ENCODE measurements around the gene ZNF836. TPM values are rescaled to one million over a fixed set of nuclear protein-coding genes. Genes with fewer than 3 reads are reported as not detected.

ZNF836 gene
- 10 to 100 TPM in 3 of 4 donors, 1 to 10 TPM in 1; 6.1 to 31.5 (median 20.3) TPM for total RNA-seq

GRCh38 chr19:52171321-52172169, at the start of gene ZNF836:
Gene ZNF836 (minus strand): TSS chr19:52171621. CDS start chr19:52168072, 3,549 bp downstream.
- DNase-seq, result peak; percentile 92 to 95
- peak within 1 kb of the TSS; percentile 78 to 91 for H3K4me3 ChIP-seq
- H3K9me3 ChIP-seq, result no peaks in the 10 kb centered on the region
- peak within 1 kb of the TSS; percentile 87 to 89 for H3K27ac ChIP-seq
- intact Hi-C loops (cut with DNase I; ENCODE audit: low total_unique reads), result no loop called here
- no peaks in the 10 kb centered on the region for H3K27me3 ChIP-seq
- peak; percentile 22 to 34 for TF ChIP-seq POLR2A (IDR thresholded peaks at IDR 0.05)
- no peak for TF ChIP-seq CTCF (IDR thresholded peaks at IDR 0.05)
- H3K4me1 ChIP-seq, result no peaks in the 10 kb centered on the region
- H3K36me3 ChIP-seq, result no peaks in the 10 kb centered on the region

GRCh38 chr19:52221031-52221430, 49.6 kb upstream of the ZNF836 start:
- Histone ChIP-seq H3K36me3 (no peaks in the 10 kb centered on the region), H3K4me1 (no peaks in the 10 kb centered on the region), H3K27me3 (no peaks in the 10 kb centered on the region), H3K27ac (no peak overlapping the region), H3K9me3 (no peaks in the 10 kb centered on the region), H3K4me3 (no peak overlapping the region)
- DNase-seq, result no peak
- no peak for TF ChIP-seq POLR2A (IDR thresholded peaks at IDR 0.05)
- no peak for TF ChIP-seq CTCF (IDR thresholded peaks at IDR 0.05)
- intact Hi-C loops (cut with DNase I; ENCODE audit: low total_unique reads), result no loop called here

GRCh38 chr19:52219611-52220010, 48.2 kb upstream of the ZNF836 start:
- no peak overlapping the region for H3K4me3 ChIP-seq
- no peak overlapping the region for H3K27ac ChIP-seq
- no peak for TF ChIP-seq POLR2A (IDR thresholded peaks at IDR 0.05)
- no peak for TF ChIP-seq CTCF (IDR thresholded peaks at IDR 0.05)
- H3K9me3 ChIP-seq, result no peaks in the 10 kb centered on the region
- intact Hi-C loops (cut with DNase I; ENCODE audit: low total_unique reads), result no loop called here
- DNase-seq, result no peak
- H3K36me3 ChIP-seq, result no peaks in the 10 kb centered on the region
- H3K4me1 ChIP-seq, result no peaks in the 10 kb centered on the region
- no peaks in the 10 kb centered on the region for H3K27me3 ChIP-seq

- no peak for DNase-seq
- TF ChIP-seq CTCF (IDR thresholded peaks at IDR 0.05) (no peak), POLR2A (IDR thresholded peaks at IDR 0.05) (no peak)
- H3K9me3 ChIP-seq, result no peaks in the 10 kb centered on the region
- H3K27me3 ChIP-seq, result no peaks in the 10 kb centered on the region
- intact Hi-C loops (cut with DNase I; ENCODE audit: low total_unique reads), result no loop called here
- H3K36me3 ChIP-seq, result no peaks in the 10 kb centered on the region
- H3K4me1 ChIP-seq, result no peaks in the 10 kb centered on the region
- H3K27ac ChIP-seq, result no peak overlapping the region
- no peak overlapping the region for H3K4me3 ChIP-seq
These were observed 46.2 kb upstream of the ZNF836 start for GRCh38 chr19:52217576-52217975.

GRCh38 chr19:52216401-52216800, 45.0 kb upstream of the ZNF836 start:
- no peak for DNase-seq
- Histone ChIP-seq H3K9me3 (no peaks in the 10 kb centered on the region), H3K4me3 (no peak overlapping the region), H3K4me1 (no peaks in the 10 kb centered on the region), H3K27me3 (no peaks in the 10 kb centered on the region), H3K36me3 (no peaks in the 10 kb centered on the region), H3K27ac (no peak overlapping the region)
- no peak for TF ChIP-seq CTCF (IDR thresholded peaks at IDR 0.05)
- TF ChIP-seq POLR2A (IDR thresholded peaks at IDR 0.05), result no peak
- intact Hi-C loops (cut with DNase I; ENCODE audit: low total_unique reads), result no loop called here

Measured in uterus (tissue), 4 donors.